K562 (cell line): ENCODE data around the gene MAML3. TPM values are rescaled to one million over a fixed set of nuclear protein-coding genes. Genes with fewer than 3 reads are reported as not detected.

ENCODE experiments used
- ATAC-seq: fragments of 200-7000 bp; cut with Tn5 transposase; 3 replicates; pipeline ENCODE4 v1.9.1; 2020; ENCODE audit warnings: moderate library complexity
- BruUV-seq: library from RNA; stranded (reverse); fragments of 400-500 nt; replicated peaks from 2 replicates; lab custom pipeline; 2021; lab: Mats Ljungman, UMichigan
- CTCF ChIA-PET: fragments of 300-600 bp; formaldehyde crosslinking; extraction: SDS; loops from one replicate; lab custom pipeline; 2021; ENCODE audit warnings: low intra/inter-chr PET ratio; lab: Yijun Ruan, JAX
- POLR2A ChIA-PET: fragments of 300-600, 350-650 bp; sonication (Branson Sonifier 250); formaldehyde crosslinking; extraction: SDS; loops from one replicate; lab custom pipeline; 2021; ENCODE audit warnings: antibody characterized with exemption, inconsistent platforms; lab: Yijun Ruan, JAX
- DNase-seq, 4 experiments: peaks; one replicate each; pipeline versions ENCODE4 v3.0.0 to v3.0.0-alpha.2; 2011 to 2018; ENCODE audit warnings: low spot score in 3 of 4, mixed read lengths in 3 of 4; ENCODE audit errors: extremely low read depth in 1 of 4
- FAIRE-seq: peaks from 2 replicates; lab custom pipeline; 2011; peaks lifted over from hg19 to GRCh38; lab: Jason Lieb, UNC
- H2AFZ ChIP-seq: 2 replicates; pipeline ENCODE4 v1.6.0; 2011; ENCODE audit warnings: low read depth, low read length, control low read depth, inconsistent platforms
- H3K27ac ChIP-seq: fragments of 200-600 bp; 3 replicates; pipeline ENCODE4 v1.8.0; 2011; ENCODE audit warnings: low read depth, mild to moderate bottlenecking, control low read depth, inconsistent platforms, low read length, moderate library complexity, mixed read lengths; ENCODE audit errors: extremely low read depth
- H3K27me3 ChIP-seq, 2 experiments: fragments of 300-600 bp in 1 of 2; 2 replicates in 1 of 2; 3 replicates in 1 of 2; pipeline versions ENCODE4 v1.6.0 to v1.8.0; 2011; ENCODE audit warnings: inconsistent platforms in 2 of 2, low read length in 2 of 2, mild to moderate bottlenecking in 1 of 2, mixed read lengths in 1 of 2, moderate library complexity in 1 of 2; ENCODE audit not compliant: control insufficient read depth in 2 of 2, insufficient read depth in 2 of 2
- H3K36me3 ChIP-seq: fragments of 300-600 bp; 3 replicates; pipeline ENCODE4 v1.8.0; 2011; ENCODE audit warnings: mild to moderate bottlenecking, low read length, inconsistent platforms; ENCODE audit not compliant: control insufficient read depth, insufficient read depth
- H3K4me1 ChIP-seq, 2 experiments: fragments of 200-600 bp in 1 of 2; replicated peaks in 1 of 2; 2 replicates in 1 of 2; 3 replicates in 1 of 2; pipeline versions ENCODE4 v1.5.1 to v1.8.0; 2011; ENCODE audit warnings: inconsistent platforms in 2 of 2, low read length in 2 of 2, mild to moderate bottlenecking in 1 of 2, mixed read lengths in 1 of 2, moderate library complexity in 1 of 2; ENCODE audit not compliant: control insufficient read depth in 2 of 2, insufficient read depth in 2 of 2
- H3K4me2 ChIP-seq: 2 replicates; pipeline ENCODE4 v1.6.1; 2011; ENCODE audit warnings: low read length, control low read depth, inconsistent platforms, mixed read lengths; ENCODE audit not compliant: insufficient read depth
- H3K4me3 ChIP-seq: fragments of 200-600 bp; sonication (generic), shearing (Covaris generic); 2 replicates; pipeline ENCODE4 v1.5.1; 2016; ENCODE audit warnings: control low read depth, inconsistent platforms
- H3K79me2 ChIP-seq: fragments of 200-600 bp; 3 replicates; pipeline ENCODE4 v1.8.0; 2011; ENCODE audit warnings: low read length, inconsistent platforms; ENCODE audit not compliant: control insufficient read depth, insufficient read depth
- H3K9ac ChIP-seq, 2 experiments: 2 replicates each; pipeline versions ENCODE4 v1.6.0 to v1.6.1; 2011; ENCODE audit warnings: low read depth in 2 of 2, low read length in 2 of 2, control low read depth in 1 of 2, inconsistent platforms in 1 of 2, mild to moderate bottlenecking in 1 of 2, mixed read lengths in 1 of 2; ENCODE audit not compliant: insufficient read depth in 1 of 2
- H3K9me1 ChIP-seq: one replicate; pipeline ENCODE4 v1.6.0; 2011; ENCODE audit warnings: inconsistent platforms, mild to moderate bottlenecking, low read length, moderate library complexity; ENCODE audit not compliant: control insufficient read depth, insufficient read depth
- H3K9me3 ChIP-seq: replicated peaks from 2 replicates; pipeline ENCODE4 v1.5.1; 2011; ENCODE audit warnings: low read depth, low read length, inconsistent platforms; ENCODE audit not compliant: control insufficient read depth, insufficient read depth
- H4K20me1 ChIP-seq: replicated peaks from 2 replicates; pipeline ENCODE4 v1.6.1; 2011; ENCODE audit warnings: low read length, inconsistent platforms, mixed read lengths; ENCODE audit not compliant: control insufficient read depth, insufficient read depth
- PTBP1 ChIP-seq: fragments of 200-400 bp; formaldehyde crosslinking; IDR thresholded peaks from 2 replicates; pipeline ENCODE4 v1.6.1; 2017; ENCODE audit warnings: low read depth, low read length
- RB1 ChIP-seq: fragments of 450-650 bp; IDR thresholded peaks from 2 replicates; pipeline ENCODE4 v1.6.1; 2017; ENCODE audit warnings: low read depth, mild to moderate bottlenecking
- ZNF589 ChIP-seq: fragments of 200-800 bp; sonication (Bioruptor generic); IDR thresholded peaks from 2 replicates; pipeline ENCODE4 v1.6.1; 2016; ENCODE audit warnings: low read depth, missing genetic modification characterization, missing compliant biosample characterization
- WGBS: fragments of 100-300 bp; shearing (Covaris generic); methylation state at CpG from one replicate; pipeline ENCODE4 v1.1.6; 2016; ENCODE audit warnings: low coverage, mixed read lengths; ENCODE audit not compliant: insufficient coverage; ENCODE audit errors: missing lambda C conversion rate; 5-methylcytosine and 5-hydroxymethylcytosine counted together
- in situ Hi-C: fragments of 300-500 bp; cut with MboI; formaldehyde crosslinking; loops from 4 replicates; pipeline ENCODE4 v1.15.0; 2018; ENCODE audit warnings: inconsistent platforms, mixed read lengths
- intact Hi-C: fragments of 100-400 bp; cut with micrococcal nuclease; formaldehyde crosslinking; loops from 2 replicates; pipeline ENCODE4 v1.14.2; 2022
- polyA plus RNA-seq, 8 experiments: library from polyadenylated mRNA; depleted of rRNA in 4 of 8; stranded (reverse) in 5 of 8; unstranded in 3 of 8; fragments of >200 nt; fragmentation: Nextera tagmentation in 2 of 8; fragmentation: Illumina TruSeq in 1 of 8; extraction: Ambion mirVana in 2 of 8; extraction: Trizol in 1 of 8; gene quantifications; 2 replicates each; pipeline versions ENCODE4 v1.2.1 to v1.2.3, GENCODE V29; 2011 to 2014; ENCODE audit warnings: inconsistent platforms in 1 of 8, missing spikeins in 1 of 8
- total RNA-seq, 7 experiments: library from RNA; depleted of rRNA in 6 of 7; stranded (reverse); fragments of >200 nt in 6 of 7; fragmentation: Illumina TruSeq in 2 of 7; extraction: Trizol in 2 of 7; gene quantifications; 2 replicates each; pipeline versions ENCODE4 v1.2.1 to v1.2.3, GENCODE V29; 2011 to 2021; ENCODE audit warnings: low replicate concordance in 1 of 7
- TF ChIP-seq, protein P1 (sequence below): fragments of 250-450 bp; sonication (Bioruptor Pico); IDR thresholded peaks from 2 replicates; pipeline ENCODE4 v1.5.0; 2021
- TF ChIP-seq, protein P2 (sequence below): fragments of 450-650 bp; IDR thresholded peaks from 2 replicates; pipeline ENCODE4 v1.6.1; 2016; ENCODE audit warnings: missing biosample characterization, missing genetic modification characterization

Gene MAML3
- total and polyA plus RNA-seq, 9 of the 15 experiments (the other 6 are each of a cell fraction or from before 2014, with no cell fraction given) = 0.01 to 0.55 (median 0.25) TPM

- Histone ChIP-seq H3K9me1 (no peaks in the 10 kb centered on the region), H3K27ac (no peak overlapping the region), H3K27me3 (no peaks in the 10 kb centered on the region; a peak in 1 of 5 replicates), H4K20me1 (0 out of 2 replicates have a peak, but pooled peaks cover 5% of the 10 kb centered on the region), H3K4me1 (no peaks in the 10 kb centered on the region), H3K36me3 (no peaks in the 10 kb centered on the region), H3K9ac (no peak overlapping the region), H3K79me2 (no peaks in the 10 kb centered on the region), H3K9me3 (no peaks in the 10 kb centered on the region), H2AFZ (no peak overlapping the region), H3K4me2 (no peak overlapping the region), H3K4me3 (no peak overlapping the region)
- intact Hi-C loops = no loop called here
- DNase-seq = no peak
- in situ Hi-C loops = no loop called here
- ChIA-PET CTCF (no interaction called here), POLR2A (no interaction called here)
- WGBS = 0% methylated on average over 2 of the region's 2 CpGs
- TF ChIP-seq PTBP1 (no peak), RB1 (no peak), ZNF589 (CRISPR knock-in tag) (no peak)
- TF ChIP-seq, protein P1, sequence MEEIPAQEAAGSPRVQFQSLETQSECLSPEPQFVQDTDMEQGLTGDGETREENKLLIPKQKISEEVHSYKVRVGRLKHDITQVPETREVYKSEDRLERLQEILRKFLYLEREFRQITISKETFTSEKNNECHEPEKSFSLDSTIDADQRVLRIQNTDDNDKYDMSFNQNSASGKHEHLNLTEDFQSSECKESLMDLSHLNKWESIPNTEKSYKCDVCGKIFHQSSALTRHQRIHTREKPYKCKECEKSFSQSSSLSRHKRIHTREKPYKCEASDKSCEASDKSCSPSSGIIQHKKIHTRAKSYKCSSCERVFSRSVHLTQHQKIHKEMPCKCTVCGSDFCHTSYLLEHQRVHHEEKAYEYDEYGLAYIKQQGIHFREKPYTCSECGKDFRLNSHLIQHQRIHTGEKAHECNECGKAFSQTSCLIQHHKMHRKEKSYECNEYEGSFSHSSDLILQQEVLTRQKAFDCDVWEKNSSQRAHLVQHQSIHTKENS (CRISPR knock-in tag) = no peak
- TF ChIP-seq, protein P2, sequence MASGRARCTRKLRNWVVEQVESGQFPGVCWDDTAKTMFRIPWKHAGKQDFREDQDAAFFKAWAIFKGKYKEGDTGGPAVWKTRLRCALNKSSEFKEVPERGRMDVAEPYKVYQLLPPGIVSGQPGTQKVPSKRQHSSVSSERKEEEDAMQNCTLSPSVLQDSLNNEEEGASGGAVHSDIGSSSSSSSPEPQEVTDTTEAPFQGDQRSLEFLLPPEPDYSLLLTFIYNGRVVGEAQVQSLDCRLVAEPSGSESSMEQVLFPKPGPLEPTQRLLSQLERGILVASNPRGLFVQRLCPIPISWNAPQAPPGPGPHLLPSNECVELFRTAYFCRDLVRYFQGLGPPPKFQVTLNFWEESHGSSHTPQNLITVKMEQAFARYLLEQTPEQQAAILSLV (tag) = no peak
- no TSS peak for BruUV-seq
- no peak for FAIRE-seq
- no peak for ATAC-seq
Observed at GRCh38 chr4:140065393-140065792, 88.6 kb downstream of the MAML3 start.
